Upper lobe of left lung (tissue), 6 donors: Measurements from ENCODE around the gene SOX5. TPM values are rescaled to one million over a fixed set of nuclear protein-coding genes. Genes with fewer than 3 reads are reported as not detected.
"Not testable (repeated sequence)": the region's sequence is repeated elsewhere in the genome, so short reads cannot be mapped to it uniquely, and the experiment has no call there.

ENCODE experiments used
- ATAC-seq, 2 donors: fragments of 200-7000 bp; cut with Tn5 transposase; one replicate each; pipeline ENCODE4 v1.9.1; 2022; ENCODE audit warnings: mild to moderate bottlenecking in 2 of 2, moderate library complexity in 2 of 2; ENCODE audit not compliant: low FRiP score in 2 of 2
- DNase-seq, 2 donors: peaks; one replicate each; pipeline ENCODE4 v3.0.0-alpha.2; 2019 to 2020
- H3K27ac ChIP-seq, 4 donors: fragments of 200-600 bp; sonication (generic); one replicate each; pipeline ENCODE4 v1.5.1; 2016 to 2019
- H3K27me3 ChIP-seq, 4 donors: fragments of 200-600 bp; sonication (generic); one replicate each; pipeline ENCODE4 v1.5.1; 2017 to 2019
- H3K36me3 ChIP-seq, 4 donors: fragments of 200-600 bp; sonication (generic); one replicate each; pipeline ENCODE4 v1.5.1; 2016 to 2019
- H3K4me1 ChIP-seq, 4 donors: fragments of 200-600 bp; sonication (generic); one replicate each; pipeline ENCODE4 v1.5.1; 2018 to 2019
- H3K4me3 ChIP-seq, 4 donors: fragments of 200-600 bp; sonication (generic); one replicate each; pipeline ENCODE4 v1.5.1; 2017 to 2019; ENCODE audit warnings: mild to moderate bottlenecking in 2 of 4, moderate library complexity in 1 of 4
- H3K9me3 ChIP-seq, 4 donors: fragments of 200-600 bp; sonication (generic); one replicate each; pipeline ENCODE4 v1.5.1; 2018 to 2019
- CTCF ChIP-seq, 6 experiments: fragments of 450-650 bp in 4 of 6; fragments of 200-600 bp in 2 of 6; sonication (generic) in 2 of 6; IDR thresholded peaks; one replicate each; pipeline ENCODE4 v1.5.1; 2016 to 2019; ENCODE audit warnings: antibody characterized with exemption in 6 of 6
- EP300 ChIP-seq, 4 donors: sonication (generic); formaldehyde crosslinking; IDR thresholded peaks; one replicate each; pipeline ENCODE4 v1.5.1; 2017; ENCODE audit warnings: antibody characterized with exemption in 4 of 4, control low read depth in 2 of 4
- POLR2A ChIP-seq, 4 donors: fragments of 450-650 bp; IDR thresholded peaks; one replicate each; pipeline ENCODE4 v1.5.1; 2016 to 2017; ENCODE audit warnings: antibody characterized with exemption in 4 of 4, mild to moderate bottlenecking in 2 of 4
- POLR2AphosphoS5 ChIP-seq, 2 donors: sonication (generic); formaldehyde crosslinking; IDR thresholded peaks; one replicate each; pipeline ENCODE4 v1.5.1; 2017; ENCODE audit warnings: antibody characterized with exemption in 2 of 2
- WGBS, 2 donors: methylation state at CpG; one replicate each; pipeline ENCODE4 v1.1.5; 2017 to 2018; 5-methylcytosine and 5-hydroxymethylcytosine counted together
- total RNA-seq, 6 donors: library from RNA; depleted of rRNA in 4 of 6; stranded (reverse); fragments of >200 nt in 4 of 6; gene quantifications; one replicate each; pipeline versions ENCODE4 v1.1.0 to v1.2.1, GENCODE V29; 2016 to 2021
- donor health status: DM: no; HTN: no; CAD: no; lungs with moderate emphysema.
- donor health status: DM: no; HTN: yes; CAD: no; lungs with severe emphysema.

Gene SOX5
- total RNA-seq, 6 donors from 2014 or later, result 9.6 to 31.4 (median 14.5) TPM

GRCh38 chr12:23528316-23528715 lies 421.2 kb downstream of the SOX5 start:
- no peaks in the 10 kb centered on the region for H3K9me3 ChIP-seq
- DNase-seq, result no peak
- no peaks in the 10 kb centered on the region for H3K4me1 ChIP-seq
- ATAC-seq, result no peak
- TF ChIP-seq CTCF (IDR thresholded peaks at IDR 0.05) (no peak), EP300 (IDR thresholded peaks at IDR 0.05) (no peak), POLR2AphosphoS5 (IDR thresholded peaks at IDR 0.05) (no peak), POLR2A (IDR thresholded peaks at IDR 0.05) (no peak)
- WGBS, 2 donors, result 90 to 100% methylated on average over 1 of the region's 1 CpG
- H3K4me3 ChIP-seq, result no peak overlapping the region
- H3K27me3 ChIP-seq, result no peaks in the 10 kb centered on the region
- H3K36me3 ChIP-seq, result no peaks in the 10 kb centered on the region
- H3K27ac ChIP-seq, result no peak overlapping the region

GRCh38 chr12:23525450-23526072 lies 423.9 kb downstream of the SOX5 start:
- no peaks in the 10 kb centered on the region for H3K36me3 ChIP-seq
- H3K27ac ChIP-seq, result no peak overlapping the region
- no peaks in the 10 kb centered on the region for H3K4me1 ChIP-seq
- ATAC-seq (no peak), DNase-seq (no peak)
- 78 to 83% methylated on average over 5 of the region's 5 CpGs for WGBS, 2 donors
- no peaks in the 10 kb centered on the region for H3K9me3 ChIP-seq
- no peak overlapping the region for H3K4me3 ChIP-seq
- H3K27me3 ChIP-seq, result no peaks in the 10 kb centered on the region
- TF ChIP-seq EP300 (IDR thresholded peaks at IDR 0.05) (no peak), POLR2A (IDR thresholded peaks at IDR 0.05) (no peak), POLR2AphosphoS5 (IDR thresholded peaks at IDR 0.05) (no peak), CTCF (IDR thresholded peaks at IDR 0.05) (no peak)

- Histone ChIP-seq H3K36me3 (no peaks in the 10 kb centered on the region), H3K4me1 (no peaks in the 10 kb centered on the region), H3K9me3 (no peaks in the 10 kb centered on the region), H3K27ac (no peak overlapping the region), H3K27me3 (no peaks in the 10 kb centered on the region), H3K4me3 (no peak overlapping the region)
- TF ChIP-seq POLR2A (IDR thresholded peaks at IDR 0.05) (no peak), EP300 (IDR thresholded peaks at IDR 0.05) (no peak), CTCF (IDR thresholded peaks at IDR 0.05) (no peak), POLR2AphosphoS5 (IDR thresholded peaks at IDR 0.05) (no peak)
- no peak for DNase-seq
- ATAC-seq, result no peak
- 89 to 91% methylated on average over 2 of the region's 2 CpGs for WGBS, 2 donors
Observed at GRCh38 chr12:23523339-23523738, 426.1 kb downstream of the SOX5 start.

- not testable (repeated sequence) for H3K9me3 ChIP-seq, H3K27me3 ChIP-seq, ATAC-seq, H3K36me3 ChIP-seq, DNase-seq, H3K4me1 ChIP-seq, H3K27ac ChIP-seq, H3K4me3 ChIP-seq
- whole genome bisulfite sequencing, 2 donors, result 73 to 82% methylated on average over 1 of the region's 1 CpG
Observed at GRCh38 chr12:23519444-23519843, 430.0 kb downstream of the SOX5 start.

- not testable (repeated sequence) for H3K4me1 ChIP-seq, DNase-seq, ATAC-seq, H3K27ac ChIP-seq, H3K9me3 ChIP-seq, H3K27me3 ChIP-seq, H3K36me3 ChIP-seq, H3K4me3 ChIP-seq
- 79 to 95% methylated on average over 6 of the region's 6 CpGs for WGBS, 2 donors
Observed at GRCh38 chr12:23515785-23516184, 433.7 kb downstream of the SOX5 start.

- H3K27me3 ChIP-seq, result no peaks in the 10 kb centered on the region
- DNase-seq (no peak), ATAC-seq (no peak)
- TF ChIP-seq POLR2AphosphoS5 (IDR thresholded peaks at IDR 0.05) (no peak), CTCF (IDR thresholded peaks at IDR 0.05) (no peak), POLR2A (IDR thresholded peaks at IDR 0.05) (no peak)
- no peak overlapping the region for H3K27ac ChIP-seq
- H3K4me3 ChIP-seq, result no peak overlapping the region
- no peaks in the 10 kb centered on the region for H3K9me3 ChIP-seq
- H3K36me3 ChIP-seq, result no peaks in the 10 kb centered on the region
- 83 to 90% methylated on average over 8 of the region's 8 CpGs for WGBS, 2 donors
- H3K4me1 ChIP-seq, result no peaks in the 10 kb centered on the region
Observed at GRCh38 chr12:23510484-23510883, 439.0 kb downstream of the SOX5 start.

- not testable (repeated sequence) for H3K9me3 ChIP-seq, H3K27me3 ChIP-seq, H3K27ac ChIP-seq, H3K36me3 ChIP-seq, H3K4me1 ChIP-seq, DNase-seq, H3K4me3 ChIP-seq, ATAC-seq
- 78 to 82% methylated on average over 8 of the region's 8 CpGs for WGBS, 2 donors
Observed at GRCh38 chr12:23509832-23510231, 439.6 kb downstream of the SOX5 start.

- H3K4me3 ChIP-seq, H3K9me3 ChIP-seq, H3K4me1 ChIP-seq, H3K36me3 ChIP-seq, ATAC-seq, H3K27me3 ChIP-seq: not testable (repeated sequence)
- H3K27ac ChIP-seq, result peak overlapping the region in 1 of 4 donors; percentile 39
- peak in 1 of 2 donors; percentile 66 for DNase-seq
- WGBS, 2 donors, result 60 to 65% methylated on average over 4 of the region's 4 CpGs
Observed at GRCh38 chr12:23507785-23508184, 441.7 kb downstream of the SOX5 start.

GRCh38 chr12:23505736-23506135 lies 443.7 kb downstream of the SOX5 start:
- DNase-seq, H3K36me3 ChIP-seq, H3K9me3 ChIP-seq, H3K27ac ChIP-seq, H3K4me1 ChIP-seq, H3K27me3 ChIP-seq, ATAC-seq, H3K4me3 ChIP-seq: not testable (repeated sequence)
- 14 to 59% methylated on average over 1 of the region's 1 CpG for WGBS, 2 donors
